ENCODE data around the gene GRB14. TPM values are rescaled to one million over a fixed set of nuclear protein-coding genes. Genes with fewer than 3 reads are reported as not detected.
"Not testable (repeated sequence)": the region's sequence is repeated elsewhere in the genome, so short reads cannot be mapped to it uniquely, and the experiment has no call there.

Gene GRB14
- total RNA-seq, 1 donor from 2014 or later = 39.3 TPM

GRCh38 chr2:164479460-164479859, 141.8 kb downstream of the GRB14 start:
- no peak overlapping the region for H3K4me3 ChIP-seq
- no peak overlapping the region for H3K27ac ChIP-seq (replicated peaks)
- H3K4me1 ChIP-seq = no peaks in the 10 kb centered on the region
- H3K36me3 ChIP-seq = no peaks in the 10 kb centered on the region
- intact Hi-C loops (cut with micrococcal nuclease) = loop anchor here (5.0 kb wide), 1 partner anchor 1292 kb away; no protein-coding TSS in a partner anchor
- TF ChIP-seq CTCF (IDR thresholded peaks at IDR 0.05; ENCODE audit: borderline replicate concordance) = peak; percentile 66
- no peaks in the 10 kb centered on the region for H3K27me3 ChIP-seq (ENCODE audit: low read depth)
- DNase-seq = no peak
- no peaks in the 10 kb centered on the region for H3K9me3 ChIP-seq (replicated peaks)

DNA sequence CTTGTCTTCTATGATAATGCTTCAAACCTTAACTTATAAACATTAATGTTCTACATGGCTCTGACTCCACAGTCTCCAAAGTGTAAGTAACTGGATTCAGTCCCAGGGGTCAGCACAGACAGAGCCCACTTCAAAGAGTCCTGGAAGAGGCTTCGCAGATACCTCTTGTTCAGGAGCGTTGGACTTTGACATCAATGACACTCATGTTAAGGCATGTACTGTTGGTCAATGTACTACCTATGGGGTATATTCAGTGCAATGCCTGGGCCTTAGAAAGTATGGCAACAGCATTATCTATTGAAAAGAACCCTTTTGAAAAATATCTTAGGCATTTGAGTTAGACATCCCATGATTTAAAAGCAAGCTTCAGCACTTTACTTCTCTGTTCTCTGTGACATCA, 143.1 kb downstream of the GRB14 start:
- Histone ChIP-seq H3K4me1 (no peaks in the 10 kb centered on the region), H3K9me3 (replicated peaks) (no peaks in the 10 kb centered on the region), H3K27me3 (ENCODE audit: low read depth) (no peaks in the 10 kb centered on the region), H3K27ac (replicated peaks) (no peak overlapping the region), H3K4me3 (no peak overlapping the region), H3K36me3 (no peaks in the 10 kb centered on the region)
- TF ChIP-seq CTCF (IDR thresholded peaks at IDR 0.05; ENCODE audit: borderline replicate concordance) = no peak
- DNase-seq = no peak
- intact Hi-C loops (cut with micrococcal nuclease) = loop anchor here (5.0 kb wide), 1 partner anchor 1291 kb away; no protein-coding TSS in a partner anchor

GRCh38 chr2:164474873-164475272, 146.4 kb downstream of the GRB14 start:
- DNase-seq = no peak
- no peak for TF ChIP-seq CTCF (IDR thresholded peaks at IDR 0.05; ENCODE audit: borderline replicate concordance)
- no peaks in the 10 kb centered on the region for H3K4me1 ChIP-seq
- no peak overlapping the region for H3K27ac ChIP-seq (replicated peaks)
- no peaks in the 10 kb centered on the region for H3K9me3 ChIP-seq (replicated peaks)
- intact Hi-C loops (cut with micrococcal nuclease) = loop anchor here (5.0 kb wide), 1 partner anchor 1288 kb away; no protein-coding TSS in a partner anchor
- H3K27me3 ChIP-seq (ENCODE audit: low read depth) = no peaks in the 10 kb centered on the region
- no peaks in the 10 kb centered on the region for H3K36me3 ChIP-seq
- H3K4me3 ChIP-seq = no peak overlapping the region

GRCh38 chr2:164473021-164473420, 148.3 kb downstream of the GRB14 start:
- Histone ChIP-seq H3K9me3 (replicated peaks) (no peaks in the 10 kb centered on the region), H3K36me3 (no peaks in the 10 kb centered on the region), H3K27me3 (ENCODE audit: low read depth) (no peaks in the 10 kb centered on the region), H3K27ac (replicated peaks) (no peak overlapping the region), H3K4me1 (no peaks in the 10 kb centered on the region), H3K4me3 (no peak overlapping the region)
- TF ChIP-seq CTCF (IDR thresholded peaks at IDR 0.05; ENCODE audit: borderline replicate concordance) = no peak
- no peak for DNase-seq
- intact Hi-C loops (cut with micrococcal nuclease) = no loop called here

- H3K27ac ChIP-seq (replicated peaks); H3K9me3 ChIP-seq (replicated peaks); H3K4me3 ChIP-seq; H3K36me3 ChIP-seq; intact Hi-C loops (cut with micrococcal nuclease); H3K4me1 ChIP-seq; DNase-seq; H3K27me3 ChIP-seq (ENCODE audit: low read depth): not testable (repeated sequence)
Observed at GRCh38 chr2:164465047-164465446, 156.2 kb downstream of the GRB14 start.

DNA sequence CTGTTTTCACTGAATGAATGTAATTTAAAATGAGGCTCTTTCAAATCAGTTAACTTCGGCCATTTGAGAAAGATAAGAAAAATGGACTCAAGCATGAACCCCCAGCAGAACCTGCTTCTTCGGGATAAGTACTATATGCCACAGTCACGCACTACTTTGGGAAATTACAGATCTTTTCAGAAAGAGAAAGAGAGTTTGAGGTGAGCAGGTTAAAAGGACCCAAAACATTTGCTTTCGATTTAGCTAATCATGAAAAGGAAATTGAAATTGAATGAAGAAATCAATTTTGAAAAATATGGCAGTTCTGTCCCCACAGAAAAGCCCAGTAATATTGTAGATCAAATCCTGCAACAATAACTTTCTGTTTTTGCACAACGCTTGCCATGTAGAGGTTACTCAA, 156.9 kb downstream of the GRB14 start:
- H3K36me3 ChIP-seq = no peaks in the 10 kb centered on the region
- H3K4me3 ChIP-seq = no peak overlapping the region
- no peaks in the 10 kb centered on the region for H3K9me3 ChIP-seq (replicated peaks)
- H3K4me1 ChIP-seq = no peaks in the 10 kb centered on the region
- no peak for DNase-seq
- no peak for TF ChIP-seq CTCF (IDR thresholded peaks at IDR 0.05; ENCODE audit: borderline replicate concordance)
- H3K27me3 ChIP-seq (ENCODE audit: low read depth) = peaks cover 4% of the 10 kb centered on the region
- intact Hi-C loops (cut with micrococcal nuclease) = no loop called here
- no peak overlapping the region for H3K27ac ChIP-seq (replicated peaks)
